Measurements from ENCODE around the gene EIF2B4.

The EIF2B4 gene

GRCh38 chr2:27380626-27381545 lies 10.7 kb upstream of the EIF2B4 start, which contains the start of gene ZNF513:
Gene ZNF513, minus strand, starts transcription at chr2:27380734. Its CDS starts 208 bp downstream, at chr2:27380526.
- DNase-seq (peak; percentile 88), ATAC-seq (replicated peaks) (peak; percentile 90 to 94)
- peaks cover 68 to 86% of the 10 kb centered on the region in 2 donors for H3K36me3 Mint-ChIP-seq
- peaks cover 0 to 3% of the 10 kb centered on the region in 2 donors for H3K9me3 Mint-ChIP-seq
- H3K27me3 Mint-ChIP-seq: no peaks in the 10 kb centered on the region
- peaks cover 56 to 77% of the 10 kb centered on the region in 2 donors for H3K4me1 Mint-ChIP-seq
- H3K27ac Mint-ChIP-seq: peak within 1 kb of the TSS; percentile 97
- peak within 1 kb of the TSS; percentile 91 to 94 for H3K4me3 Mint-ChIP-seq

GRCh38 chr2:27379836-27380625 lies 9.9 kb upstream of the EIF2B4 start:
- ATAC-seq (replicated peaks) (peak; percentile 61 to 64), DNase-seq (no peak)
- Mint-ChIP-seq H3K36me3 (peaks cover 65 to 83% of the 10 kb centered on the region in 2 donors), H3K27ac (peak overlapping the region; percentile 97), H3K4me3 (peak overlapping the region; percentile 91 to 94), H3K4me1 (peaks cover 54 to 75% of the 10 kb centered on the region in 2 donors), H3K27me3 (no peaks in the 10 kb centered on the region), H3K9me3 (peaks cover 0 to 3% of the 10 kb centered on the region in 2 donors)

- DNase-seq (no peak), ATAC-seq (replicated peaks) (no peak)
- Mint-ChIP-seq H3K9me3 (peaks cover 0 to 3% of the 10 kb centered on the region in 2 donors), H3K27ac (peak overlapping the region; percentile 97), H3K4me1 (peaks cover 56 to 72% of the 10 kb centered on the region in 2 donors), H3K27me3 (no peaks in the 10 kb centered on the region), H3K4me3 (peak overlapping the region; percentile 91 to 94), H3K36me3 (peaks cover 64 to 83% of the 10 kb centered on the region in 2 donors)
Measured at GRCh38 chr2:27379383-27379835, 9.3 kb upstream of the EIF2B4 start.

- Mint-ChIP-seq H3K4me1 (peaks cover 53 to 69% of the 10 kb centered on the region in 2 donors), H3K27me3 (no peaks in the 10 kb centered on the region)
Measured at GRCh38 chr2:27378809-27379290, 8.7 kb upstream of the EIF2B4 start.

GRCh38 chr2:27378096-27378808 lies 8.1 kb upstream of the EIF2B4 start:
- peaks cover 49 to 70% of the 10 kb centered on the region in 2 donors for H3K4me1 Mint-ChIP-seq
- H3K9me3 Mint-ChIP-seq: peaks cover 0 to 3% of the 10 kb centered on the region in 2 donors
- H3K27ac Mint-ChIP-seq: peak overlapping the region; percentile 82
- peak overlapping the region; percentile 6 to 29 for H3K4me3 Mint-ChIP-seq
- no peaks in the 10 kb centered on the region for H3K27me3 Mint-ChIP-seq
- H3K36me3 Mint-ChIP-seq: peaks cover 58 to 81% of the 10 kb centered on the region in 2 donors
- ATAC-seq (replicated peaks) (no peak), DNase-seq (no peak)

More at GRCh38 chr2:27378809-27379290, 8.7 kb upstream of the EIF2B4 start:
- Mint-ChIP-seq H3K36me3 (peaks cover 60 to 81% of the 10 kb centered on the region in 2 donors), H3K4me3 (peak overlapping the region; percentile 91 to 94), H3K27ac (peak overlapping the region; percentile 97), H3K9me3 (peaks cover 0 to 3% of the 10 kb centered on the region in 2 donors)
- no peak for ATAC-seq (replicated peaks)
- no peak for DNase-seq

- H3K9me3 Mint-ChIP-seq: peaks cover 0 to 3% of the 10 kb centered on the region in 2 donors
- DNase-seq (no peak), ATAC-seq (replicated peaks) (no peak)
- no peaks in the 10 kb centered on the region for H3K27me3 Mint-ChIP-seq
- peaks cover 51 to 76% of the 10 kb centered on the region in 2 donors for H3K4me1 Mint-ChIP-seq
- H3K4me3 Mint-ChIP-seq: peak overlapping the region; percentile 6 to 43
- H3K27ac Mint-ChIP-seq: peak overlapping the region; percentile 82
- H3K36me3 Mint-ChIP-seq: peaks cover 62 to 85% of the 10 kb centered on the region in 2 donors
Measured at GRCh38 chr2:27377618-27378095, 7.5 kb upstream of the EIF2B4 start.

- Mint-ChIP-seq H3K27me3 (no peaks in the 10 kb centered on the region), H3K9me3 (peaks cover 0 to 3% of the 10 kb centered on the region in 2 donors), H3K27ac (peak overlapping the region; percentile 83), H3K36me3 (peaks cover 65 to 88% of the 10 kb centered on the region in 2 donors), H3K4me1 (peaks cover 57 to 80% of the 10 kb centered on the region in 2 donors), H3K4me3 (peak overlapping the region; percentile 32 to 43)
- ATAC-seq (replicated peaks) (no peak), DNase-seq (no peak)
Measured at GRCh38 chr2:27376866-27377617, 6.9 kb upstream of the EIF2B4 start.

- ATAC-seq (replicated peaks) (no peak), DNase-seq (no peak)
- Mint-ChIP-seq H3K4me3 (peak overlapping the region in 1 of 2 donors; percentile 10), H3K4me1 (peaks cover 59 to 80% of the 10 kb centered on the region in 2 donors), H3K36me3 (peaks cover 62 to 85% of the 10 kb centered on the region in 2 donors), H3K27ac (peak overlapping the region; percentile 83), H3K27me3 (no peaks in the 10 kb centered on the region), H3K9me3 (peaks cover 0 to 3% of the 10 kb centered on the region in 2 donors)
Measured at GRCh38 chr2:27376151-27376865, 6.2 kb upstream of the EIF2B4 start.

- H3K4me3 Mint-ChIP-seq: no peak overlapping the region
- H3K4me1 Mint-ChIP-seq: peaks cover 54 to 76% of the 10 kb centered on the region in 2 donors
- peaks cover 55 to 81% of the 10 kb centered on the region in 2 donors for H3K36me3 Mint-ChIP-seq
- DNase-seq: no peak
- no peaks in the 10 kb centered on the region for H3K9me3 Mint-ChIP-seq
- ATAC-seq (replicated peaks): no peak
- peak overlapping the region; percentile 39 for H3K27ac Mint-ChIP-seq
- no peaks in the 10 kb centered on the region for H3K27me3 Mint-ChIP-seq
Measured at GRCh38 chr2:27375513-27376099, 5.5 kb upstream of the EIF2B4 start.

- ATAC-seq (replicated peaks): no peak
- peaks cover 52 to 78% of the 10 kb centered on the region in 2 donors for H3K36me3 Mint-ChIP-seq
- H3K4me1 Mint-ChIP-seq: peaks cover 49 to 67% of the 10 kb centered on the region in 2 donors
- H3K9me3 Mint-ChIP-seq: no peaks in the 10 kb centered on the region
- no peak for DNase-seq
- H3K4me3 Mint-ChIP-seq: no peak overlapping the region
- H3K27me3 Mint-ChIP-seq: no peaks in the 10 kb centered on the region
- H3K27ac Mint-ChIP-seq: peak overlapping the region; percentile 47
Measured at GRCh38 chr2:27373567-27373966, 3.4 kb upstream of the EIF2B4 start.

- H3K4me3 Mint-ChIP-seq: peak overlapping the region in 1 of 2 donors; percentile 87
- peaks cover 51 to 79% of the 10 kb centered on the region in 2 donors for H3K36me3 Mint-ChIP-seq
- no peaks in the 10 kb centered on the region for H3K9me3 Mint-ChIP-seq
- no peaks in the 10 kb centered on the region for H3K27me3 Mint-ChIP-seq
- ATAC-seq (replicated peaks): no peak
- DNase-seq: no peak
- H3K27ac Mint-ChIP-seq: peak overlapping the region; percentile 100
- H3K4me1 Mint-ChIP-seq: peaks cover 45 to 64% of the 10 kb centered on the region in 2 donors
Measured at GRCh38 chr2:27372937-27373336, 2.8 kb upstream of the EIF2B4 start.
